Stimulated activated naive CD4-positive, alpha-beta T cell (primary cell): ENCODE results near the gene NDUFS4.
"Not testable (repeated sequence)": the region's sequence is repeated elsewhere in the genome, so short reads cannot be mapped to it uniquely, and the experiment has no call there.

Experiments used
- DNase-seq, 6 experiments: peaks; one replicate each; lab custom pipeline; 2025; lab: John Stamatoyannopoulos, UW

Gene NDUFS4

DNA sequence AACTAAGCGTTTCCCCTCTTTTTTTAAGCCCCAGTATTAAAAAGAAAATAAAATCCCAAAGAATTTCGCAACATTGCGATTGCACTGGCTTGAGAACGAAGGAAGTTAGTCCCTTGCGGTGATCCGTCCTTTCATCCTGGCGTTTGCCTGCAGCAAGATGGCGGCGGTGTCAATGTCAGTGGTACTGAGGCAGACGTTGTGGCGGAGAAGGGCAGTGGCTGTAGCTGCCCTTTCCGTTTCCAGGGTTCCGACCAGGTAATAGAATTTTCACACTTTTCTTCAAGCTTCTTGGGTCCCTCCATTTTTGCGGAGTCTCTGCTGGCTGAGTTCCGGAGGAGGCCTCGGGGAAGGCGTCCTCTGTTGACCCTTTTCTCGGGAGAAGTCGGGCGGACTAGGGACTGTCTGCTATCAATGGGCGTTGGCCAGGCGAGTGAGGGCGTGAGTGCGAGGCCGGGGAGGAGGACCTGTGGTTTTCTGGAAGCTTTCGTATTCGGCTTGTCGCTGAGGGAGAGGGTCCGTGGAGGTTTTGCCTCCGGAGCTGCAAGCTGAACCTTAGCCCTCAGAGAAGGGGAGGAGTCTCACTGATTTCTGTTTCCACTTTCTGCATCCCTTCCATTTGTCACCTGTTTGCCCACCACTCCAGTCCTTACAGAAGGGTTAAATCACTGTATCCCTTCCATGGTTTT is at the start of gene NDUFS4:
Gene NDUFS4 (plus strand): TSS at position 134 of the 686 bp plus-strand sequence. CDS start 24 bp downstream, at position 158.
- peak; percentile 39 to 75 (median 54) for DNase-seq

GRCh38 chr5:53512539-53512938 is 47.9 kb upstream of the NDUFS4 start:
- no peak for DNase-seq

GRCh38 chr5:53515988-53516387 is 44.5 kb upstream of the NDUFS4 start:
- DNase-seq: no peak

- DNase-seq: no peak
Observed at GRCh38 chr5:53520813-53521212, 39.6 kb upstream of the NDUFS4 start.

- DNase-seq: no peak
Observed at GRCh38 chr5:53537711-53538110, 22.7 kb upstream of the NDUFS4 start.

DNA sequence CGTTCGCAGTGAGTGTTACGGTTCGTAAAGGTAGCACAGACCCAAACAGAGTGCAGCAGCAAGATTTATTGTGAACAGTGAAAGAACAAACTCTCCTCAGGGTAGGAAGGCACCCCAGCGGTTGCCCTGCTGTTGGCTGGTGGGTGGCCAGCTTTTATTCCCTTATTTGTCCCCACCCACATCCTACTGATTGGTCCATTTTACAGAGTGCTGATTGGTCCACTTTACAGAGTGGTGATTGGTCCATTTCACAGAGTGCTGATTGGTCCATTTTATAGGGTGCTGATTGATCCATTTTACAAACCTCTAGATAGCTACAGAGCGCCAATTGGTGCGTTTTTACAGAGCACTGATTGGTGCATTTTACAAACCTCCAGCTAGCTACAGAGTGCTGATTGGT is 19.7 kb upstream of the NDUFS4 start:
- not testable (repeated sequence) for DNase-seq

DNA sequence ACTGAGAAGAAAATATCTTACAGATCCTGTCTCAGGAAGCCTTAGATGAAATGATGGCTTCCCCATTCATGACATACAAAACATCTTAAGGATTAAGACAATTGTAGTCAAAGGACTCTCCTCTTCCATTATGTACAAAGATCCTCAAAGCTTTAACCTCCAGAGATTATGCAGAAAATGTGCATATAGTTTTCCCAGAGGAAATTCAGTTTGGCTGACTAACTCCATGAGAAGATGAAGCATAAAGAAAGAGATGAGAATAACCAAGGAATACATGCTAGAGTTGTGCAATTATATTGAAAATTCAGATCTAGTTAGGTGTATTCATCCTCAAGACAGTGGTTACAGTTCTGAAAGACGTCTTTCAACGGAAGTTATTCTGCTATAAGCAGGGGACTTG is 18.6 kb upstream of the NDUFS4 start:
- no peak for DNase-seq

DNA sequence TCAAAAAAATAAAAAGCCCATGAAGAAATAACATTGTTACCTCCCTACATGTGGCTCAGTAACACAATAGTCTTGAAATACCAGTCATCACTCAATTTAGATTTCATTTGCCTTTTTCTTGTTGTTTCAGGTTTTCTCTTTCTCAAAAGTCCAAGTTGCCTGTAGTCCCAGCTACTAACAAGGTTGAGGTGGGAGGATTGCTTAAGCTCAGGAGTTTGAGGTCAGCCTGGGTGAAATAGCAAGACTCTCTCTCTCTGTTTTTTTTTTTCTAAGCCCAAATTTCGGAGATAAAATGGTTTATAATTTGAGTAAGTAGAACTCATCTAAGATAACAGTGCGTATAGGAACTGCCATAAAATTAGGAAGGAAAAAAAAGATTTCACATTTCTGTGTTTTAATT is 17.5 kb upstream of the NDUFS4 start:
- DNase-seq: no peak

GRCh38 chr5:53543401-53543800 is 17.0 kb upstream of the NDUFS4 start:
- no peak for DNase-seq

- DNase-seq: no peak
Observed at GRCh38 chr5:53545744-53546143, 14.7 kb upstream of the NDUFS4 start.

DNA sequence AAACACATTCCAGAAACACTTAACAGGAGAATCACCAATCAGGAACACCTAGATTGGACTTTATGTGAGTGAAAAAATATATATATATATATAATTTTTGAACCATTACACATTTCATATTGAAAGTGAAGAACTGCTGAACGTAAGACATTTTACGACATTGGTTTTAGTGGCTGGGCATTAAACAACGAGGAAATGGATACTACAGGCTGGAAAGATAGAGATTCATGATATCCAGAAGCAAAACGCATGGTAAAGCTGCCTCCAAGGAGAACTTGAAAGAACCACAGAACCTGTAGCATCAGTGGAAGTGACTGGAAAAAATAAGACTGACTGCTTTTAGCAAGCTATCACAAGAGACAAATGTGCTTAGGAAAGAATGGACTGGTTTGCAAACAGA is 13.2 kb upstream of the NDUFS4 start:
- DNase-seq: no peak

DNA sequence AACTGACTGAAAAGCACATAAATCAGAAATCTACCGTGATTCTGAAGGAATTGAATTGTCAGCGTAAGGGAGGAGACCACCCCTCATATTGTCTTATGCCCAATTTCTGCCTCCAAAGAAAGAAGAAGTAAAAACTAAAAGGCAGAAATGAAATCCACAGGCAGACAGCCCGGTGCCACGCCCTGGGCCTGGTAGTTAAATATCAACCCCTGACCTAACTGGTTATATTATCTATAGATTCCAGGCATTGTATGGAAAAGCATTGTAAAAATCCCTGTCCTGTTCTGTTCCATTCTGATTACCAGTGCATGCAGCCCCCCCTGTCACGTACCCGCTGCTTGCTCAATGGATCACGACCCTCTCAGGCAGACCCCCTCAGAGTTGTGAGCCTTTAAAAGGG is 11.9 kb upstream of the NDUFS4 start:
- DNase-seq: not testable (repeated sequence)

DNA sequence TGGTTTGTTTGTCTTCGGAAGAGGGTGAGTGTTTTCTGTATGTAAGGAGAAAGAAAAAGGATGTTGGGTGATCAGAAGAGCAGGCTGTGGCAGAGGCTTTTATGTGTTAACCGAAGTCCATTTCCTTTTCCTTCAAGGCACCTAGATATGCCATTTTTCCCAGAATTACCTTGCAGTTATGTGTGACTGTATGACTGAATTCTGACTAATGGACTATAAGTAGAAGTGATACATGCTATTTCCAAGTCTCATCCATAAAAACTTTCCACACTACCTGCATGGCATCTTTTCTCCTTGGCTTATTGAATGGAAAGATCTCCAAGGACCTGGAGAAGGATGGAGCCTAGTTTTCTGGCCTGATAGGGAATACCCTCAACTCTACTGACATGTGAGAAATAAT is 10.6 kb upstream of the NDUFS4 start:
- no peak for DNase-seq

DNA sequence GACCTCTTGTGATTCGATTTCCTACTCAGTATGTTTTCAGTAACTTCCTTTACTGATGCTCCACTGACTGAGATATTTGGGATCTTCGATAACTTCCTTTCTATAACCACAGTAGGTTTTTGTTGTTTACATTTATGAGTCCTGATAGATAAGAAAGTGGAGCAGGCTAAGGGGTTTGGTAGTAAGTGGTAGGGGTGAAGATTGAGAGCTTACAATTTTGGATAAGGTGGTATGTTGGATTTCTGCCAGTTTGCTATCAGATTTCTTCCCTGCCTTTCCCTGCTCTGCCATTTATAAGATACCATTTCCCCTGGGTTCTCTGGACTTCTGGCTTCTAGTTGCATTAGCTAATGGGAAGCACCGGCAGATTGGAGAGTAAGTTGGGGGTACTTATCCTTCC is 7.9 kb upstream of the NDUFS4 start:
- DNase-seq: no peak

GRCh38 chr5:53554444-53554843 is 6.0 kb upstream of the NDUFS4 start:
- DNase-seq: no peak

DNA sequence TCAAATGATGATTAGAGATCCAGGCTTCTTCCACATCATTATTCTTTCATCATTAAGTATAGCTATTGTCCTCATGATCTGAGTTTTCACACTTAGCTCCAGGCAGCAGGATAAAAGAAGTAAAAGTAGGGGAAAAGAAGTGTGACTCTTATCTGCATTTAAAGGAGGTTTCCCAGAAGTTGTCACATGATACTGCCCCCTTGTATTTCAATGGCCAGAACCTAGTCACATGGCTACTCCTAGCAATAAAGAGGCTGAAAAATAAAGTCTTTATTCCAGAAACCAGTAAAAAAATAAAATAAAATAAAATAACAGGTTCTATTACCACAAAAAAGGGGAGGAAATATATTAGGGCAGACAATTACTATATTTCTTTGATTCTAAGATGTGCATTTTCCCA is 5.3 kb upstream of the NDUFS4 start:
- no peak for DNase-seq

GRCh38 chr5:53556001-53556400 is 4.4 kb upstream of the NDUFS4 start:
- DNase-seq: no peak

GRCh38 chr5:53557386-53557785 is 3.1 kb upstream of the NDUFS4 start:
- DNase-seq: no peak

DNA sequence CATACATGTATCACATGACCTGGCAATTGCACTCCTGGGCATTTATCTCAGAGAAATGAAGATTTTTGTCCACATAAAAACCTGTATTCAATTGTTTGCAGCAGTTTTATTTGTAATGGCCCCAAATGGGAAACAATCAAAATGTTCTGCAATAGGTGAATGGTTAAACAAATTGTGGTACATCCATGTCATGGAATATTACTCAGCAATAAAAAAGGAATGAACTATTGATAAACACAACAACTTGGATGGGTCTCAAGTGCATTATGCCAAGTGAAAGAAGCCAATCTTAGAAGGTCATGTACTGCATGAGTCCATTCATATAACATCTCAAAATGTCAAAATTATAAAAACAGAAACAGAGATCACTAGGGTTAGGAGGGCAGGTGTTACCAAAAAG is 1.5 kb upstream of the NDUFS4 start:
- no peak for DNase-seq

GRCh38 chr5:53560028-53560427 is 411 bp upstream of the NDUFS4 start:
- no peak for DNase-seq

- no peak for DNase-seq
Observed at GRCh38 chr5:53568401-53568800, 8.0 kb downstream of the NDUFS4 start.

GRCh38 chr5:53568871-53569270 is 8.4 kb downstream of the NDUFS4 start:
- no peak for DNase-seq

DNA sequence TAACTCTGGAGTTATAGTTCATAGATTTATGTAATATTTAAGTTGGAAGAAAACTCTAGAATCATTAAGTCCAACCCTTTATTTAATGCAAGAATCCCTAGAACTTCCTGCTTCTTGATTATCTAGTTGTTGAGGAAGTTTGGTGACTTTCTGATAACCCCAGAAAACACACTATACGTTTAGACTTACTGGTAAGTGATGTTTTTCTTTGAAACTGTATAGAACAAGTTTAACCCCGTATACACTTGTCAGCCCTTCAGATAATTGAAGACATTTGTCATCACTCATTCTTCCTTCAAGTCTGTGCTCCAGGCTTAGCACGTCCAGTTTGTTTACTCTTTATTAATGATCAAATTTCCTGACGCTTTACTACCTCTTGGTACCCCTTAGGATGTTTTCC is 9.0 kb downstream of the NDUFS4 start:
- no peak for DNase-seq

DNA sequence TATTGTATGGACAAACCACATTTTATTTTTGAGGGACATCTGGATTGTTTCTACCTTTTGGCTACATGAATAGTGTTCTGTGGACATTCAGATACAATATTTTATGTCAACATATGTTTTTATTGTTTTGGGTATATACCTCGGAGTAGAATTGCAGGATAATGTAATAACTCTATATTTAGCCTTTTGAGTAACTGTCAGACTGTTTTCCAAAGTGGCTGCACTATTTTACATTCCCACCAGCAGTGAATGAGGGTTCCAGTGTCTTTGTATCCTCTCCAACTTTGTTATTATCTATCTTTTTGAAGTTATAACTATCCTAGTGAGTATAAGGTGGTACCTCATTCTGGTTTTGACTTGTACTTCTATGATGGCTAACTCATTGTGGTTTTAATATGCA is 11.0 kb downstream of the NDUFS4 start:
- DNase-seq: no peak
